ENCODE measurements around the gene SLC25A18.
"Not testable (repeated sequence)": the region's sequence is repeated elsewhere in the genome, so short reads cannot be mapped to it uniquely, and the experiment has no call there.

SLC25A18 gene, protein sequence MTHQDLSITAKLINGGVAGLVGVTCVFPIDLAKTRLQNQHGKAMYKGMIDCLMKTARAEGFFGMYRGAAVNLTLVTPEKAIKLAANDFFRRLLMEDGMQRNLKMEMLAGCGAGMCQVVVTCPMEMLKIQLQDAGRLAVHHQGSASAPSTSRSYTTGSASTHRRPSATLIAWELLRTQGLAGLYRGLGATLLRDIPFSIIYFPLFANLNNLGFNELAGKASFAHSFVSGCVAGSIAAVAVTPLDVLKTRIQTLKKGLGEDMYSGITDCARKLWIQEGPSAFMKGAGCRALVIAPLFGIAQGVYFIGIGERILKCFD

GRCh38 chr22:17562906-17563870 lies at the start of gene SLC25A18:
SLC25A18 (plus strand) TSS chr22:17563498; CDS start chr22:17579945, 16,447 bp downstream.
- DNase-seq (ENCODE audit: low spot score), result peak; percentile 71

- no peak for DNase-seq (ENCODE audit: low spot score)
Measured at GRCh38 chr22:17513612-17514011, 49.7 kb upstream of the SLC25A18 start.

DNA sequence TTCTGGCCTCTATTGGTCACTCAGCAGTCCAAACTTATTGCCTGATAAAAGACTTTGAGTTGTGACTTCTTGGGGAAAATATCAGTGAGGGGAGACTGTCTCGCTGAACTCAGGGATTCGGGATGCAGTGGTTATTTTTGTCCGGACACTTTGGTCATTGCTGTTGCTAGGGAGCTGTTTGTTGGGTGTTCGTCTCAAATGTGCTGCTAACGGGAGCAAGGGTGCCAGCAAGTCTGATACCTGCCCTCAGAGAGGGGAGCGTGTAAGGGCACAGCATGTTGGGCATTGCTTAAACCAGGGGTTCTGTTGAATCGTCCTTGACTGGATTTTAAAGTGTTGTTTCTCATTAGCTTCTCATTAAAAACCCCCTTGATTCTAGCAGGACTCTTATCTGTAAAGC lies 49.2 kb upstream of the SLC25A18 start:
- no peak for DNase-seq (ENCODE audit: low spot score)

GRCh38 chr22:17518406-17518805 lies 44.9 kb upstream of the SLC25A18 start:
- DNase-seq (ENCODE audit: low spot score), result no peak

- not testable (repeated sequence) for DNase-seq (ENCODE audit: low spot score)
Measured at GRCh38 chr22:17521971-17522370, 41.3 kb upstream of the SLC25A18 start.

DNA sequence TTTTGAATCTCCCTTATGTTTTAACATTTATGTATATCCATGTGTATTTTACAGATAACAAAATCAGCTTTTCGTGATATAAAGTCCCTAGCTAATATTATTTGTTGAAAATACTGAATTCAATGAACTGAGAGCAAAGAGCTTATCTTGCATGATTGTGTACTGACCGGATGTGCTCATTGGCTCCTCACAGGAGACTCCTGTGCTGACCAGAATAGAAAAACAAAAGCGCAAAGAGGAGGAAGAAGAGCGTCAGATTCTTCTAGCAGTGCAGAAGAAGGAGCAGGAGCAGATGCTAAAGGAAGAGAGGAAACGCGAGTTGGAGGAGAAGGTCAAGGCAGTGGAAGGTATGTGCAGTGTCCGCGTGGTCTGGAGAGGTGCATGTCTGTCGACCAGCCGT lies 39.4 kb upstream of the SLC25A18 start:
- no peak for DNase-seq (ENCODE audit: low spot score)

GRCh38 chr22:17536269-17536668 lies 27.0 kb upstream of the SLC25A18 start:
- DNase-seq (ENCODE audit: low spot score), result no peak

DNA sequence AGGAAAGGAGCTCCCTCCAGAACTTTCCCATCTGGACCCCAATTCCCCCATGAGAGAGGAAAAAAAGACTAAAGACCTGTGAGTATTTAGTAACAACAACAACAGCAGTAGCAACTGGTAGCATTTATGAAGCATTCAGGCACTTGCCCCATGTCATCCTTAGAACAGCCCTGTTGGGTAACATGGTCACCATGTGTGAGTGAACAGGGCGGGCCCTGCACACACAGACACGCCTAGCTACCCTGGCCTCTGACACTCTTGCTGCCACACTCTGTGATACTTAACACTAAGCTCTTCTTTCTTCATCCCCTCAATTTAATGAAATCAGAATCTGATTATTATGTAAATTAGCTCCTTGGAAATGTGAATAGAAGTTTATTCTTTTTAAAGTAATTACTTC lies 26.1 kb upstream of the SLC25A18 start:
- no peak for DNase-seq (ENCODE audit: low spot score)

DNA sequence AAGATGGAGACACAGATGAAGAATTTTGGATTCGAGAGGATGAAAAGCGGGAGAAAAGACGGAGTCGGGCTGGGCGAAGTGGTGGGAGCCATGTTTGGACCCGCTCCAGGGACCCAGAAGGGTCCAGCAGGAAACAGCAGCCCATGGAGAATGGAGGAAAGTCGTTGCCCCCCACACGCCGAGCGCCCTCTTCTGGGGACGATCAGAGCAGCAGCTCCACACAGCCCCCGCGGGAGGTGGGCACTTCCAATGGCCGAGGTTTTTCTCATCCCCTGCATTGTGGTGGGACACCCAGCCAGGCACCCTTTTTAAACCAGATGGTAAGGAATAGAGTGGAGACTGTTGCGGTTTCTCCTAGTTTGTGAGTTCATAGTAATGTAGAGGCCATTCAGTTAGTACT lies 22.8 kb upstream of the SLC25A18 start:
- DNase-seq (ENCODE audit: low spot score), result no peak

DNA sequence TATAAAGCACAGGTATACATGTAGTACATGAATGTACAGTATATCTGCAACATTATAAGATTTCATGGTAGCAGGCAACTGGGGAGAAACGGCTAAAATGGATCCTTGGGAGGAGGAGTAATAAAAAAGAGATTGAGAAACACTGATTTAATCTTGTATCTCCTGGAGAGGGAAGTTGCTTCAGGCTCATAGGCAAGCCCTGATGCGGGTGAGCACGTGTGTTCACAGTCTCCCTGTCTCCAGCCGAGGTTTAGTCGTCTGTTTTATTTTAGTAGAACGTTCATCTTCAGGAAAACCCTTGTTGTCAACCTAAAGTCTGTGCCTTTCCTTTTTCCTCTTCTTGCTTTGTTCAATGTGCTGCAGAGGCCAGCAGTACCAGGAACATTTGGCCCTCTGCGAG lies 21.8 kb upstream of the SLC25A18 start:
- no peak for DNase-seq (ENCODE audit: low spot score)

GRCh38 chr22:17542452-17542851 lies 20.8 kb upstream of the SLC25A18 start:
- no peak for DNase-seq (ENCODE audit: low spot score)

GRCh38 chr22:17548010-17548755 lies 15.1 kb upstream of the SLC25A18 start:
- no peak for DNase-seq (ENCODE audit: low spot score)

DNA sequence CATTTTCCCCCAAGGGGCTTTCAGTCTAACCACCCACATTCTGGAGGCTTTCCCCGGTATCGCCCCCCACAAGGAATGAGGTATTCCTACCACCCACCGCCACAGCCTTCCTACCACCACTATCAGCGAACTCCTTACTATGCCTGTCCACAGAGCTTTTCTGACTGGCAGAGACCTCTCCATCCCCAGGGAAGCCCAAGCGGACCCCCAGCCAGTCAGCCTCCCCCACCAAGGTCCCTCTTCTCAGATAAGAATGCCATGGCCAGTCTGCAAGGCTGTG lies 14.6 kb upstream of the SLC25A18 start:
- no peak for DNase-seq (ENCODE audit: low spot score)

GRCh38 chr22:17549183-17549582 lies 14.1 kb upstream of the SLC25A18 start:
- DNase-seq (ENCODE audit: low spot score), result no peak

DNA sequence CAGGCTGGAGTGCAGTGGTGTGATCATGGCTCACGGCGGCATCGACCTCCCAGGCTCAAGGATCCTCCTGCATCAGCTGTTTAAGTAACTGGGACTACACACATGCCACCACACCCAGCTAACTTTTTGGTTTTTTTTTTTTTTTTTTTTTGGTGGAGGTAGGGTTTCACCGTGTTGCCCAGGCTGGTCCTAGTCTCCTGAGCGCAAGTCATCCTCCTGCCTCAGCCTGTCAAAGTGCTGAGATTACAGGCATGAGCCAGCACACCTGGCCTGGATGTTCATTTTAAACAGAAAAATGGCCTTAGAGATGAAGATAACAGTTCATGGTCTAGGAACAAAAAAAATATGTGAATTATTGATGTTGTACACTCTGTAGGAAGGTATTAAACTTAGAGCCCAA lies 13.6 kb upstream of the SLC25A18 start:
- no peak for DNase-seq (ENCODE audit: low spot score)

DNA sequence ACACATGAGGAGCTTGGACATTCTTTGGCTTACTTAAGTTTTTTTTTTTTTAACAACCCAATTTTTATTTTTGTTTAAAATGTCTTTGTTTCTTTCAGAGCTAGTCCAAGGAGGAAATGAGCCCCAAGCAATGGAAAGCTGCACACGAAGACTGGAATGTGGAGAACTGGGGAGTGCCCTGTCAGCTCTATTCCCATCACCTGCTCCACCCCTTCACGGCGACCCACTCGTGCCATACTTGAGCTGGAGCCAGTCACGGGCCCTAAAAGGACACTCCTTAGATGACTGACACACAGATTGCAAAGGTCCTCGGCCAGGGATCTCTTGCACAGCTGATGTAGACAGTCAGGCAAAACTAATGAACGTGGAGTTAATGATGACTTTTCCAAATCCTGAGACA lies 10.6 kb upstream of the SLC25A18 start:
- DNase-seq (ENCODE audit: low spot score), result no peak

DNA sequence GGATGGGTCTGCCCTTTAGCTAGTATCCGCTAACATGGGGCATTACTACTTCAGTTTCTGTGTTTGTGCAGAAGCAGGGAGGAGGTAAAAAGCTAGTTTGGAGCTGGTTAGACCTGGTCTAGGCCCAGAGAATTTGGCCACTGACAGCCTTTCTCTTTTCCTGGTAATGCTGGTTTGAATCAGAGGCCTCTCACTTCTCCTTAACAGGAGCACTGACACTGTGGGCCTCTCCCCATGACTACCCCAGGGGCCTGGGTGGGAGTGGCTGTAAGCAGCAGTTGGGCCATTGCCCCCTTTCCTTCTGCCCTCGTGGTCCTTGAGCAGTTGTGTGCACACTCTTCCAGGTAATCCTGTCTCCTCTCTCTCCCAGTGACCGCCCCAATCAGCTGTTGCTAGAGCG lies 8.5 kb upstream of the SLC25A18 start:
- no peak for DNase-seq (ENCODE audit: low spot score)

- DNase-seq (ENCODE audit: low spot score), result no peak
Measured at GRCh38 chr22:17559188-17559587, 4.1 kb upstream of the SLC25A18 start.

DNA sequence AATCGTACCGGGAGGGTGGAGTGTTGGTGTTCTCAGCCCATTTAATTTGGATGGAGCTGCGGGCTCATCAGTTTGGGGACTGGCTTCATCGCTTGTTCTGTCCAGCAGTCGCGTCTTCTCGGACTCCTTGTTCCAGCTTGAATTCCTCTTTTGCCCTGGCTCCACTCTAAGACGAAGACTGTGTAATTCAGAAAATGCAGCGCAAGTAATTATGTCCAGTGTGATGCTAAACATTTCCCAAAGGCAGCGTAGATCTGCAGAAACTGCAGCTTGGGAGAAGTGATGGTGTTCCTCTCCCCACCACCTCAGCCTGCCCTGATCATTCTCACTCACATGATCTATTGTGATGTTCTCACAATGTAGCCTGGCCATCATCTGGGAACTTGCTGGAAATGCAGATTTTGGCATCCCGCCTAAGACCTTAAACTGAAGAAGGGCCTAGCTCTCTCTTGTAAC lies 666 bp downstream of the SLC25A18 start:
- no peak for DNase-seq (ENCODE audit: low spot score)

DNA sequence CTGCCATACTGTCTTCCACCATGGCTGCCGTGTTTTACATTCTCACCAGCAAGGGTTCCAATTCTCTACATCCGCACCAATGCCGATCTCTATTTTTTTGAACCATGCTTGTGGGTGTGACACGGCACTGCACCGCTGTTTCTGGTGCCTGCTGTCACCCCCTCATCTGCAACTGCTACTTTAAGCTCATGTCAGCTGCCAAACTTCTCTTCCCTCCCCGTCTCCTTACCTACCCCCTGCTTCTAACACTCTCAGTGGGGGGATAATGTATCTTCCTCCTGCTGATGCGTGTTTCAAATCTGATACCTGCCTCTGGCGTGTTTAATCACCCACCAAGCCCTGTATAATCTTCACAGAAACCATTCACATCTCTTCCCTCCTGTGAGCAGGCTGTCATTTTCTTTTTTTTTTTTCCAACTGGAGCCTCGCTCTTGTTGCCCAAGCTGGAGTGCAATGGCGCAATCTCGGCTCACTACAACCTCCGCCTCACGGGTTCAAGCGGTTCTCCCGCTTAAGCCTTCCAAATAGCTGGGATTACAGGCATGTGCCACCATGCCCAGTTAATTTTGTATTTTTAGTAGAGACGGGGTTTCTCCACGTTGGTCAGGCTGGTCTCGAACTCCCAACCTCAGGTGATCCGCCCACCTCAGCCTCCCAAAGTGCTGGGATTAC lies 2.9 kb downstream of the SLC25A18 start:
- not testable (repeated sequence) for DNase-seq (ENCODE audit: low spot score)

GRCh38 chr22:17566776-17567175 lies 3.5 kb downstream of the SLC25A18 start:
- DNase-seq (ENCODE audit: low spot score), result no peak

DNA sequence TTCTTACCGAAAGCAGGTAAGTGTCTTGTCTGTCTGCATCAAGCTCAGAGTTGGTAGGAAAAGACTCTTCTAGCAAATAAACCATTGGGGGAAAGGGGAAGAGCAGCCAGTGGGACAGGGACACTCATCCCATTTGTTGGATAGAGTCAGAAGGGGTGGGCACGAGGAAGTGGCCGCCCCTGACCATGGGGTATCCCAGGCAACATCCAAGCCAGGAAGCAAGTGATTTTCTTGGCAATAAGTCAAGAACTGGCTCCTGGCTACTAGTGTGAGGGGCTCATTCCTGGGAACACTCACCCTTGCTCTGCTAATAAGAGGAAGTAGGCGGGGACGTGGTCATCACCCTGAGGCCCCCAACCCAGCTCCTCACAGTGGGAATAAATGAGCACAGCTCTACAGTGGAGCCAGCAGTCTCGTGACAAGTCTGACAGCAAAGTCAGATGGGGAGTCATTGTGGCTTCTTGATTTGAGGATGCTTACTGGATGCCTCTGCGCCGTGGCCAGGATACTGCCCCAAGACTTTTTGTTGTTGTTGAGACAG lies 6.7 kb downstream of the SLC25A18 start:
- no peak for DNase-seq (ENCODE audit: low spot score)
